ENCODE data around the gene KLHL33.

Gene KLHL33

GRCh38 chr14:20376071-20376588, 59.8 kb downstream of the KLHL33 start:
- DNase-seq (ENCODE audit: low read depth in 2 of 3, low spot score in 1 of 3), result no peak

Data from stimulated activated CD4-positive, alpha-beta T cell treated with anti-CD3 and anti-CD28 coated beads, Interleukin-12 subunit alpha, Interleukin-12 subunit beta, amount 100 ng/mL, for 48 hours (primary cell).